ENCODE data around the gene SUSD4.
"Not testable (repeated sequence)": the region's sequence is repeated elsewhere in the genome, so short reads cannot be mapped to it uniquely, and the experiment has no call there.

Gene SUSD4

DNA sequence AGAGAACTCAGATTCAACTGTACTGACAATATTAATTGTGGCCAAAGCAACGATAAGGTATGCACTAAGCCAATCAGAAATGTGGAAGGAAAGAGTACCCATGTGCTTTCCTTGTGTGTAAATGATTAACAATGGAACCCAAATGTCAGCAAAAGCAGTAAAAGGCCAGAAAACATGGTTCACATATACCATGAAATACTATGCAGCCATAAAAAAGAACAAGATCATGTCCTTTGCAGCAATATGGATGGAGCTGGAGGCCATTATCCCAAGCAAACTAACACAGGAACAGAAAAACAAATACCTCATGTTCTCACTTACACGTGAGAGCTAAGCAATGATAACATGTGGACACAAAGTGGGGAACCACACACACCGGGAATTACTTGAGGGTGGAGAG, 78.5 kb downstream of the SUSD4 start:
- DNase-seq = no peak

DNA sequence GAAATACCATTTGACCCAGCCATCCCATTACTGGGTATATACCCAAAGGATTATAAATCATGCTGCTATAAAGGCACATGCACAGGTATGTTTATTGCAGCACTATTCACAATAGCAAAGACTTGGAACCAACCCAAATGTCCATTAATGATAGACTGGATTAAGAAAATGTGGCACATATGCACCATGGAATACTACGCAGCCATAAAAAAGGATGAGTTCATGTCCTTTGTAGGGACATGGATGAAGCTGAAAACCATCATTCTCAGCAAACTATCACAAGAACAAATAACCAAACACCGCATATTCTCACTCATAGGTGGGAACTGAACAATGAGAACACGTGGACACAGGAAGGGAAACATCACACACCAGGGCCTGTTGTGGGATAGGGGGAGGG, 80.3 kb downstream of the SUSD4 start:
- DNase-seq = not testable (repeated sequence)

DNA sequence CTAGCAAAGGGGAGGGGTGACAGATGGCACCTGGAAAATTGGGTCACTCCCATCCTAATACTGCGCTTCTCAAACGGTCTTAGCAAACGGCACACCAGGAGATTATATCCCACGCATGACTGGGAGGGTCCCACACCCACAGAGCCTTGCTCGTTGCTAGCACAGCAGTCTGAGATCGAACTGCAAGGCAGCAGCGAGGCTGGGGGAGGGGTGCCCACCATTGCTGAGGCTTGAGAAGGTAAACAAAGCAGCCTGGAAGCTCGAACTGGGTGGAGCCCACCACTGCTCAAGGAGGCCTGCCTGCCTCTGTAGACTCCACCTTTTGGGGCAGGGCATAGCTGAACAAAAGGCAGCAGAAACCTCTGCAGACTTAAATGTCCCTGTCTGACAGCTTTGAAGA, 85.7 kb downstream of the SUSD4 start:
- DNase-seq = not testable (repeated sequence)

DNA sequence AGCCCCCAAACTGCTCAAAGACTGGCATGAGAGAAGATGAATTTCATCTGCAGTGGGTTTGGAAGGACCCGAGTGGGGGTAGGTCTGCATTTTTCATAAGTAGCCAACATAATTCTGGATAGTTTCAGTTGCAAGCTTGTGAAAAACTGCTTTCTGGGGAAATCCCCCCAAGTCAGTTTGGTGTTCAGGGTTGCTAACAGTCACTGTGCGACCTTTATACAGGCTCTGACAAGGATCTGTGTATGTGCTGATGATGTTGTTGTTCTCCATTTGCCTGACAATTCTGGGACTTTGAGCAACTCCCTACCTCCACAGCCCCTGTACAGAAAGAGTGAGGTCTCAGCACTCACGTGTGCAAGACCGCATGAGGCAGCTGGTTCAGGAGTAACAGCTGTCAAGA, 87.9 kb downstream of the SUSD4 start:
- DNase-seq = no peak

DNA sequence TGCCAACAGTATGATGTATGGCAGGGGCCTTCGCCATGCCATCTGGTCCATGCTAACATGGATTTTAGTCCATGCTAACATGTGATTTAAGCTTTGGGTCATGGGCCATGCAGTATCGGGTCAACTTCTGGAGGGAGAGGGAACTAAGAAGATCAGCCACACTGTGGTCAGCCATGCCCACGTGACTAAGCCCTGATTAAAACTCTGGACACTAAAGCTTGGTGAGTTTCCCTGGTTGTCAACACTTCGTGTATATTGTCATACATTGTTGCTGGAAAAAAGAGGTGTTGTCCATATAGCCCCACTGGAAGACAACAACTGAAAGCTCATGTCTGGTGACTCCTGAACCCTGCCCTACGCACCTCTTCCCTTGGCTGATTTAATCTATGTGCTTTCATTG, 90.5 kb downstream of the SUSD4 start:
- DNase-seq = no peak

DNA sequence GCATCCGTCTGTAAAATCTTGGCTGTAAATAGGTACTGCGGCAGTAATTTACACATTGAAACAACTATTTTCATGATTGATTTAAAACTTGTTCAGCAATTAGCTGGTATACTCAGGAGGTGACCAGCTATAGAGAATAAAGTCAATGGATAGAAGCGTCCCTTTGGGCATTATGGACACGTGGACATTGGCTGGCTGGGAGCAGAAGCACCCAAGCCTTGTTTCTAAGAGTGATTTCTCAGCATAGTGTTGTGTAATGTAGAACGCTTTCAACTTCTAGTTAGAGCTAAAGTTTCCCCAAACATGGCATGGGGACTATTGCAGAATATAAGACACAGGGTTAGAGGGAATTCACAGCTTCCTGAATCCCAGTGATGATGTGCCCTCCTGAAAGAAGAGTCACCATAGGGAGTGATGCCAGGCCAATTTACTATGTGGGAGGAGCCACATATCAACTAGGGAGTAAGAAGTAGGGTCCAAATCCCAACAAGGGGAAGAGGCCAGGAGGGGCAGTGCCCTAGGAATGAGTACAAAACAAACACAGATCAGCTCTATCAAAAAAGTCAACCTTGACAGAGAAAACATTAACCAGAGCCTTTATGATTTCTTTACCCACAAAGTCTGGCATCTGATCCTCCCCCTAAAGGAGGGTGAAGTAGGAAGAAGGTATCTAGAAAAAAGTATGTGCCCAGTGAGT, 92.7 kb downstream of the SUSD4 start:
- no peak for DNase-seq

DNA sequence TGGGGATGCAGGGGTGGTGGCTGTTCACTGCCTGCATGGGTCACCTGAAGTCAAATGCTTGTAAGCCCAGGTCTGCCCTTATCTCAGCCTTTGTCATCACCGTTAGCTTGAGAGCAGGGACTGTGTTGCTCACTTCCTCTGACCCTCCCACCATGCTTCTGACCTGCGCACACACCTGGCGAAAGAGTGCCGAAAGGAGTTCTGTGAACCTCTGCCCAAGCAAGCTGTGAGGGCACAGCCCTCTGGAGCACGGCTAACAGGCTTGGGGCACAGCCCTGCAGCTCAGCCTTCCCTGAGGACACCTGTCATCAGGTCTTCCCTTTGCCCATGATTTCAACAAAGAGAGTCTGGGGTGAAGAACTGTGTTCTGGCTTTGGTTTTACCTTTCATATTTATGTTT, 93.8 kb downstream of the SUSD4 start:
- no peak for DNase-seq

DNA sequence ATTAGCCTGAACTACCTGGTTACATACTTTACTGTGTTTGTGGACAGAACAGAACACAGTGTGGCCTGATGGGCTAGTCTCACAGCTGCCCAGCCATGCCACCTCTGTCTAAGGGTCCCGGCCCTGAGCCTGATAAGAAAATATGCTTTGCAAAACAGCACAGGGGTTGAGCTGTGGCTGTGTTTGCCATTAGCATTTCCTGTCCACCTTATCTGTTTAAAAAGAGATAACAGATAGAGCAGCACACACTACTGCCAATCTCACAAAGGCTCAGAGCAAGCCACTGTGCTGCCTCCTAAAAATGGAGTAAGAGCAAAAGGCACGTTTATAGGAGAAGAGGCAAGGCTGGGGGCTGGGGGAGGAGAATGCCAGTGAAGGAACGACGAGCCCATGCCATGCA, 95.0 kb downstream of the SUSD4 start:
- DNase-seq = no peak

DNA sequence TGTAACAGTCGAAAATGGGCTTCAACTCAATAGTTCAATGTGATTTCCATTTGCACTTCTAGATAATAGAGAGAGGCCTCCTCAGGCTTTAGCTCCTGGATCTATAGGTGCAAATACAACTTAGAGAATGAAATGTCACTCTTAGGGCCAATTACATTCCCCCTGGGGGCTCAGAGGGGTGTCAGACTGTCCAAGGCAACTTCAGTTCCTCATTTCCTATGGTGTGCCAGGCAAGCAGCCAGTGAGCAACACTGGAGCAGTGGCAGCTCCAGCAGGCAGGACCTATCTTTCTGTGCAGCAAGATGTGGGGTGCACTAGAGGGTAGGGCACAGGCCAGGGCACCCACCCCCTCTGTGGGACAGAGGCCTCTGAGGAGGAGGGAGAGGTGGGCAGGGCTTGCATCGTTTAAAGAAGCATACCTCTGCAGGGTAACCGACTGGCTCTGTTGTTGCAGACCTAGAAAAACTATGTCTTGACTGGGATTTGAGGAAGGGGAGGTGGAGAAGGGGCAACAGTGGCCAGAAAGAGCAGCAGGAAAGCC, 97.3 kb downstream of the SUSD4 start:
- DNase-seq = no peak

DNA sequence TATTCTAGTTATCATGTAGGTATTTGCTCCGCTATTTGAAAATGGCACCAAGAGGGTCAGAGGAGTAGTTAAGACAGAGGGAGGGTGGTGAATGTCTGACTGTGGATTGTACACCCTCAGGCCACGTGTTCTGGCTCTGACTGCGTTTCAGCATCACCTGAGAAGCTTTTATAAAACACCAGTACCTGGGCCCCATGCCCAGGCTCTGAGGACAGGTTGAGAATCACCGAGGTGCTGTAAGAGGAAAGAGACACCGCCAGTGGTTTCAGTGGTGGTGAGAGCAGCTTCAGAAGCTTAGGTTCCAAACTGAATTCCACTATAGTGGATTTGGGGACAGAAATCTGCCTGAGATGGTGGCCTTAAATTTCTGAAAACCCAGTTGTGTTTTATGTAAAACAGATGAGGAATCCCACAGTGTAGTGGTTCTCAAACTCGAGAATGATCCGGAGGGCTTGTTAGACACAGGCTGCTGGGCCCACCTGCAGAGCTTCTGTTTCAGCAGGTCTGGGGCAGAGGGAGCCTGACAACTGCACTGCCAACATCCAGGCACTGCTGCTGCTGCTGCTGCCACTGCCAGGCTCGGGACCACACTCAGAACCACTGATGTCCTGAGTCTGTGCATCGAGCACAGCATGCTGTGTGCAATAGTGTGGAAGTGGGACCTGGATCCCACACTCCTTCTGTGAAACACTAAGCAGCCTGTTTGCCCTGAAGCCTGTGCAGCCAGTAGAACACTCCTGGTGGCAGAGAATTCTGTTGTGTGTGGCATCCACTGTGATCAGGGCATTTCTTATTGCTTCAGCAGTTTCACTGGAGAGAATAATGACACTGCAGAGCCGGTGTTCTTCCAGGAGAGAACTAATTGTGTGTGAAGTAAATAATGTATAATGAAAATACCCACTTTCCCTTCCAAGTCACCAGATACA, 98.7 kb downstream of the SUSD4 start:
- no peak for DNase-seq

DNA sequence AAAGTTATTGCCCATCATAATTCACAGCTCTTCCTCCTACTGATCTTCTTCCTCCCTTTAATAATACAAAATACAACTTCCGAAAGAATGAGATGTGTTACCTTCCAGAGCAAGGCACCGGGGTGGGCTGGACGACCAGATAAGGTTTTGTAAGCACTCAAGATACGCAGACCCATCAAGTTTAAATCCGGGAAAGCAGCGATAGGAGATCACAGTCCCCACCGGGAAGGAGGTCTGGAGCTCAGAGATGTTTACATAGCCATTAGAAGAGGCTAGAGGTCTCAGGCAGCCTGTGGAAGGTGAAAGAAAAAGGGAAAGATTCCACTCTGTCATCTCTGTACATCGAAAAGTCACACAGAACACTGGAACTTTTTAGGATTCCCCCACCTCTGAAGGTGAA, 99.4 kb downstream of the SUSD4 start:
- no peak for DNase-seq

DNA sequence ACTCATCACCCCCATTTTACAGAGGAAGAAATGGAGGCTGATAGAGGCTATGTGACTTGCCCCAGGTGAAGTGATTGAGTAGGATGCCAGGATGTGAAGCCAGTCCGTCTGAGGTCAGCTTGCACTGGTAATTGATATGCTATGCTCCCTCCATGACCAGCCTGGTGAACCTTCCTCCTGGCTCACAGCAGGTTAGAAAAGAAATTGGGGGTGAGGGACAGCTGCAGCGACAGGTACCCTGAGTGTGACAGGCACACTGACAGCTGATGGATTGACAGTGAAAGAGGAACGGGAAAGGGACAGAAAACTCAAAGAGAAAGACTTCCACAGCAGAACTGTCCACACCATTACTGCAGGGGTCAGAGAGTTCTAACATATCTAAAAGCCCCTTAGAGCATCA, 102.1 kb downstream of the SUSD4 start:
- DNase-seq = no peak

DNA sequence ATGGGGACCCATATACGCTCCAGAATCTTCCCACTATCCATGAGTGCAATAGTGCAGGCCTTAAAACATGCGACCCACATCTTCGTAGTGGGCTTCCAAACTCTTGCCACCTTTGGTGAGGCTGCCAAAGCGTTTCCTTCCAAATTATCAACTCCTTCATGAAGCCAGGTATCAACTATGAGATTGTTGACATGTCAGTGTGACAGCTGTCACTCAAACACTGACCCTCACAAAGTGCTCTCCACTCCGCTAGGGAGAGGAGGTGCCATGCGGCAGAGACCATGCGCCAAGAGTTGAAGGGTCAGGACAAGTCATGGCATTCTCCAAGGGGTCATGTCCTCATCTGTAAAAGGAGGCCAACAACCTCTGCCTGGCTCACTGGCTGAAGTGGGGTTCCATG, 103.3 kb downstream of the SUSD4 start:
- no peak for DNase-seq

DNA sequence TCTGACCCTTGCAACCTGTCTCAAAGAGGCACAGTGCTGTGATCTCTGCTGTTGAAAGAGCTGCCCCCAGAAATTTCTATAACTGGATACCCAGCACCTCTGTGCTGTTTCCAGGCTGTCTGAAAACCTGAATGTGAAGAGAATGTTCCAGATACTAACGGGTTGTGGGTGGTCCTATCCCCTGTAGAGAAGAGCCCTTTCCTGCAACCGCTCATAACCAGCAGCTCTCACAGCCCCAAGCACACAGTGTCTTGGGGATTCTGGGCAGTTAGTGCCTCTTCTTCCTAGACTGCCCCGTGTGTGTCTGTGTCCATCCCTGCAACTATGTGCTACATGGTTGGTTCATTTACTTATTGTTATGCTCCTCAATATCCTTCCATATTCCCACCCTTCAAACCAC, 104.5 kb downstream of the SUSD4 start:
- no peak for DNase-seq

DNA sequence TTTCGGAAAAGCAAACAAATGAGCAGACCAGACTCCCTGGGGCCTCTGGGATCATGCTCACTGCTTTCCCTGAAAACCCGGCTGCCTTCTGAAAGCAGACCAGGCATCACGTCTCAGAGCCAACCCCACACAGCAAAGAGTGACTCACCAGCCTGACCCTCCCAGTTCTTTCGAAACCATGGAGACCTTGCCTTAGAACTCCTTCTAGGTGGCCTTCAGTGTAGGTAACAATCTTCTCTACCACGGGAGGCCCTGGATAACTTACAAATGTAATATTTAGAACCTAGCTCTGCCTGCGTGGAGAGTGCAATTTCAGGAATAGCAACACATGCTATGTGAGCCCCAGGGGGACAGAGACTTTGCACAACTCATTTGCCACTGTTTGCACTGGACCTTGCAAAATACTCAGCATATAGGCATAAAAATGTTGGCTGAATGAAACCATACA, 105.2 kb downstream of the SUSD4 start:
- DNase-seq = no peak

DNA sequence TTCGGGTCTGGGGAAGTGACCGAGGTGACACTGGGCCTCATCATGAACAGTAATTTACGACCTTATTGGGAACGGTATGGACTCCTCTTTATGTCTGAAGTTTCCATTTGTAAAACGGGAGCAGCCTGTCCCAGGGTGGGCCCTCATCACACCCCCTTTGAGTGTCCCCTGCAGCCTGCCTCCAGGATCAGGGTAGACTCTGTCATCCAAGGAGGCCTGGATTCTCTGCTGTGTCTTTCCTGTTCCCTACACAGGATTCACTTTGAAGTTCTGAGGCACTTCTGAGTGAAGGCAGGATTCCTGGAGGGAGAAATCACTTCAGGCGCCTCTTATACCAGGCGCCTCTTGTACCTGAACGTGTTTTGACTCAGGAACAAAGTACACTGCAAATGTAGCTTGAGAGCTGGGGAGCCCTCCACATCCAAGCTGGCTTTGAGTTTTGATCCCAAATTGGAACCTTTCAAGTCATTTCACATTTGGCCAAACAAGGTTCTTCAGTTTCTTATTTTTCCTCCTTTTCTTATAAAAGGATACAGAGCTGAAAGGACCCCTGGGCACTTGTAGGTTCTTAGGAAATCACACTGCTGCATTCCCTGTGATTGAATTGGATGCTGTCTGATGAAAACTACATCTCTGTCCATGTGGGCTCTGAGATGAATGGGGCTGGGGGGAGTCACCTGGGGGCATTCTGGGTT, 106.0 kb downstream of the SUSD4 start:
- DNase-seq = no peak

DNA sequence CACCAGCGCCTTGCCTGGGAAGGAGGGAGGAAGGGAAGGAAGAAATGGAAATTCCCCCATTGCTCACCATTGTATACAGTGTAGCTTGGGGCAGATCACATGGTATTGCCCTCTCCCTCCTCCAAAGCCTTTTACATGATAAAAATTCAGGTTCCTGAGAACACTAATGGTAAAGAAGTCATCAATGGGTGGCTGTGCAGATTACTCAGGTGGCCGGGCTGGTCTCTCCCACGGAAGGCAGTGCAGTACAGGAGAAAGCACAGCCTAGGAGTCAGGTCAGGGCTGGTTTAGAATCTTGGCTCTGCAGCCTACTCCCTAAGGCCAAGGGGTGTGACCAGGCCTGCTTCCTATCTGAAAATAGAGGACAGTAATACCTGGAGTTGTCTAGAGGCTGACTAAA, 107.9 kb downstream of the SUSD4 start:
- no peak for DNase-seq

DNA sequence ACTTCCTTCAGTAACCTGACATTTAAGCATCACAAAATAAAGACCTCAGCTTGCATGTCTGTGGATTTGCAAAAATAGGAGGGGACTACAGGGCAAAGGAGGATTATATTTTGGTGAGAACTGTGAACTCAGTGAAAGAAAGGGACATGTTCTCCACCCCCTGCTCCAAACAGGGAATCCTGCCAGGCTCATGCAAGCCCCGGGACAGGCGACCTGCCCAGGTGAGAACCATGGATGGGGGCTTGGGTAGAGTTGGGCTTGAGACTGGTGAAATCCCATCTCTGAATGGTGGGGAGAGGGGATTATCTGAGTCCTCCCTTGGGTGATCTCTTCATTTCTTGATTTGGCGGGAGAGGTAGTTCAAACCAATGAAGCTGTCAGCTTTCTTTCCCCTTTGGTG, 110.1 kb downstream of the SUSD4 start:
- no peak for DNase-seq

DNA sequence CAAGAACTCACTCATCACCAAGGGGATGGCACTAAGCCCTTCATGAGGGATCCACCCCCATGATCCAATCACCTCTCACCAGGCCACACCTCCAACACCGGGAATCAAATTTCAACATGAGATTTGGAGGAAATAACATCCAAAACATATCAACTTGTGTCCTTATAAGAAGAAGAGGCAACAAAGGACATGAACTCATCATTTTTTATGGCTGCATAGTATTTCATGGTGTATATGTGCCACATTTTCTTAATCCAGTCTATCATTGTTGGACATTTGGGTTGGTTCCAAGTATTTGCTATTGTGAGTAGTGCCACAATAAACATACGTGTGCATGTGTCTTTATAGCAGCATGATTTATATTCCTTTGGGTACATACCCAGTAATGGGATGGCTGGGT, 112.6 kb downstream of the SUSD4 start:
- DNase-seq = not testable (repeated sequence)

DNA sequence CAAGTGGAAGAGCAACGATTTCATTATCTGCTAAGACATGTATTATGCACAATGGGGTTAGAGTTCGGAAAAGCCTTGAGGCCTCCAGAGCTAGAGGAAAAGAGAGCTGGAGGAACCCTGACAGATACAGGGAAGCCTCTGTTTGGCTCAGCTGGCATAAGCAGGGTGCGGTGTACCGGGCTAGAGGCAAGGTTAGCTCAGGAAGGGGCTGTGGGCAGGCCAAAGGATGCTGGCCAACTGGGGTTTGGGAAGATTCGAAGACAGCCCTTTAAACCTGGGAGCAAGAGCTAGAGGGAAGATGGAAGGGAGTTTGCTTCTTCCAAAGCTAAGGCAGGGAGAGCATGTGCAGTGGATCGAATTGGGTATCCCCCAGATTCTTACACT, 113.4 kb downstream of the SUSD4 start:
- DNase-seq = no peak

DNA sequence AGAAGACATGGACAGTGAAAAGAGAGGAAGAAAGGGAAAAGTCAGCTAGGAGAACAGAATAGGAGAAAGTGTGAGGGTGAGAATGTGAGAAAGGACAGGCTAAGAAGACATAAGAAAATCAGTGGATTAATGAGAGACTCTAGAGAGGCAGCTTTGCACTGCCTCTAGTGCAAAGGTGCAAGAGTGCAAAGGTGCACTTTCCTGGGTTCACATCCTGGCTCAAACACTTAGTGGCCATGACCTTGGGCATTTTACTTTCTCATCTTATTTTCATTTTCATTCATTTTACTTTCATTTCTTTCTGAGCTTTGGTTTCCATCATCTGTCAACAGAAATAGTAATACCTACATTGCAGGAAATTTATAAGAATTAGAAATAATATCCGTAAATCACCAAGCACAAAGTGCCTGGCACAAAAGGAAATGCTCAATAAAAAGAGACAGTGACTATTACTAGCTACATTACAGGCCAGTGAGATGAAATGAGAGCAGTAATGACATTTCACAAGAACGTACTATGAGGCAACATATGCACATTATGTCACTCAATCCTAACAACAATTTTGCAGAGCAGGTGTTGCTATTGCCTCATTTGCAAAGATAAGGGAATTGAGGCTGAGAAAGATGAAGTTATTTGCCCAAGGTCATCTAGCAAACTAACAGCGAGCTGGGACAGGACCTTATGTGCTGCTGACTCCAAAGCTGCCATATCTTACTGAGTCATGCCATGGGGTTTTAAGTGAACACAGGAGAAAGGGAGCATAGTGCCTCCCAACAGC, 113.9 kb downstream of the SUSD4 start:
- DNase-seq = peak; percentile 52

DNA sequence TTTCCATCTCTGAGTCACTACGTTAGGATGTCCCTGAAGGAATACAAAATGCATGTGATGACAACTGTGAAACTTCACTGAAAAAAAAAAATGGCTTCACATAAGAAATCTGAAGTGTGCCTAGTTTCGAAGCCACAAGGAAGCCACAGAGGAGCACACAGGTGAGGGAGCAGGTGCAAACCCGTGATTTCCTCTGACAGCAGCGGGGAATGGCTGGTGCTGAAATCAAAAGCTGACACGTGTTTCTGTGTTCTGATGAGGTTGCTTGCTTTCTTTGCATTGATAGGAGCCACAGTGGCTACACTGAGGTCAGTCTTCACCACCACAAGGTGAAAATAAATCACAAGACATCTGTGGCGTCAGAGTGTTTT, 115.2 kb downstream of the SUSD4 start:
- DNase-seq = no peak
